NCI-H2081 (cell line): Measurements from ENCODE around the gene TBC1D9B.

Experiments used
- DNase-seq, 2 experiments: peaks; one replicate each; lab custom pipeline; 2025; lab: John Stamatoyannopoulos, UW

Gene TBC1D9B

GRCh38 chr5:179820483-179821297 lies 87.0 kb downstream of the TBC1D9B start, which contains the start of gene SQSTM1:
Gene SQSTM1, plus strand, starts transcription at chr5:179820905. Its CDS starts 32 bp downstream, at chr5:179820937.
- DNase-seq = peak; percentile 69 to 72

GRCh38 chr5:179820127-179820482 lies 87.6 kb downstream of the TBC1D9B start:
- no peak for DNase-seq

- DNase-seq = peak in 1 of 2 experiments; percentile 57
These were observed 88.2 kb downstream of the TBC1D9B start for GRCh38 chr5:179819296-179820126.

GRCh38 chr5:179818746-179819295 lies 88.9 kb downstream of the TBC1D9B start:
- peak; percentile 33 to 58 for DNase-seq

GRCh38 chr5:179817890-179818745 lies 89.6 kb downstream of the TBC1D9B start:
- no peak for DNase-seq

GRCh38 chr5:179817470-179817840 lies 90.2 kb downstream of the TBC1D9B start:
- no peak for DNase-seq

GRCh38 chr5:179816796-179817469 lies 90.8 kb downstream of the TBC1D9B start:
- DNase-seq = no peak

- DNase-seq = no peak
These were observed 91.3 kb downstream of the TBC1D9B start for GRCh38 chr5:179816401-179816795.

GRCh38 chr5:179815491-179816249 lies 92.0 kb downstream of the TBC1D9B start:
- no peak for DNase-seq

GRCh38 chr5:179814090-179814489 lies 93.6 kb downstream of the TBC1D9B start:
- no peak for DNase-seq

GRCh38 chr5:179812997-179813607 lies 94.6 kb downstream of the TBC1D9B start:
- no peak for DNase-seq

GRCh38 chr5:179812135-179812825 lies 95.4 kb downstream of the TBC1D9B start:
- no peak for DNase-seq
